GM19193 (cell line): ENCODE measurements around the gene COL6A2.

Experiments
- POLR2A ChIP-seq: IDR thresholded peaks from 4 replicates; pipeline ENCODE4 v1.6.1; 2011; ENCODE audit not compliant: insufficient read depth, insufficient read length; ENCODE audit errors: extremely low read depth

The COL6A2 gene

GRCh38 chr21:46109313-46110221 lies 11.7 kb downstream of the COL6A2 start:
- no peak for TF ChIP-seq POLR2A

GRCh38 chr21:46110499-46111192 lies 12.7 kb downstream of the COL6A2 start:
- no peak for TF ChIP-seq POLR2A

GRCh38 chr21:46111193-46111571 lies 13.3 kb downstream of the COL6A2 start:
- TF ChIP-seq POLR2A: no peak

GRCh38 chr21:46111857-46112724 lies 14.2 kb downstream of the COL6A2 start:
- no peak for TF ChIP-seq POLR2A

GRCh38 chr21:46112725-46113215 lies 14.9 kb downstream of the COL6A2 start:
- TF ChIP-seq POLR2A: no peak

- TF ChIP-seq POLR2A: no peak
Observed at GRCh38 chr21:46113497-46114176, 15.7 kb downstream of the COL6A2 start.

- TF ChIP-seq POLR2A: no peak
Observed at GRCh38 chr21:46114963-46115362, 17.1 kb downstream of the COL6A2 start.

- no peak for TF ChIP-seq POLR2A
Observed at GRCh38 chr21:46115441-46116188, 17.7 kb downstream of the COL6A2 start.

- no peak for TF ChIP-seq POLR2A
Observed at GRCh38 chr21:46116189-46116775, 18.4 kb downstream of the COL6A2 start.

- no peak for TF ChIP-seq POLR2A
Observed at GRCh38 chr21:46116776-46117585, 19.1 kb downstream of the COL6A2 start.

GRCh38 chr21:46117586-46118315 lies 19.8 kb downstream of the COL6A2 start:
- no peak for TF ChIP-seq POLR2A

GRCh38 chr21:46118316-46119143 lies 20.6 kb downstream of the COL6A2 start:
- TF ChIP-seq POLR2A: no peak
